Endometrium (tissue), 2 donors: ENCODE data around the gene VPS13D.
"Not testable (repeated sequence)": the region's sequence is repeated elsewhere in the genome, so short reads cannot be mapped to it uniquely, and the experiment has no call there.

ENCODE experiments used
- FAIRE-seq: peaks from 2 replicates; lab custom pipeline; 2012; peaks lifted over from hg19 to GRCh38; lab: Jason Lieb, UNC
- donor health status: control.
- donor health status: control.

The VPS13D gene

DNA sequence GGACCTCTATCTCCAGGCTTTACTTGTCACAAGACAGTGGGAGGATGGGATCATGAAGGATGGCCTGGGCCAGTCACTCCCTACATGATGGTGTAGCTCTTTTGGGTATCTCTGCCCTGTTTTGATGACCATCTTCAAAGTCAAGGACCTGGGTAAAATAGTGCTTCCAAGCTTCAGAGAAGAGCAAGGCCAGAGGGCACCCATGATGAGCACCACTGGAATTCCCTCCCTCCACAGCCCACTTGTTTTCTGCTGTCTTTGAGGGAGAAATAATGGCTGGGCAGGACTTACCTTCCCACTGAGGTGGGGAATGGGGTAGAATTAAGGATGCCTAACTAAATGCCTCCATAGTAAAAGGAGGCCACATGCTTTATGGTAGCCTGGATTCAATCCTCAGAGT is 222.4 kb downstream of the VPS13D start:
- FAIRE-seq: no peak

DNA sequence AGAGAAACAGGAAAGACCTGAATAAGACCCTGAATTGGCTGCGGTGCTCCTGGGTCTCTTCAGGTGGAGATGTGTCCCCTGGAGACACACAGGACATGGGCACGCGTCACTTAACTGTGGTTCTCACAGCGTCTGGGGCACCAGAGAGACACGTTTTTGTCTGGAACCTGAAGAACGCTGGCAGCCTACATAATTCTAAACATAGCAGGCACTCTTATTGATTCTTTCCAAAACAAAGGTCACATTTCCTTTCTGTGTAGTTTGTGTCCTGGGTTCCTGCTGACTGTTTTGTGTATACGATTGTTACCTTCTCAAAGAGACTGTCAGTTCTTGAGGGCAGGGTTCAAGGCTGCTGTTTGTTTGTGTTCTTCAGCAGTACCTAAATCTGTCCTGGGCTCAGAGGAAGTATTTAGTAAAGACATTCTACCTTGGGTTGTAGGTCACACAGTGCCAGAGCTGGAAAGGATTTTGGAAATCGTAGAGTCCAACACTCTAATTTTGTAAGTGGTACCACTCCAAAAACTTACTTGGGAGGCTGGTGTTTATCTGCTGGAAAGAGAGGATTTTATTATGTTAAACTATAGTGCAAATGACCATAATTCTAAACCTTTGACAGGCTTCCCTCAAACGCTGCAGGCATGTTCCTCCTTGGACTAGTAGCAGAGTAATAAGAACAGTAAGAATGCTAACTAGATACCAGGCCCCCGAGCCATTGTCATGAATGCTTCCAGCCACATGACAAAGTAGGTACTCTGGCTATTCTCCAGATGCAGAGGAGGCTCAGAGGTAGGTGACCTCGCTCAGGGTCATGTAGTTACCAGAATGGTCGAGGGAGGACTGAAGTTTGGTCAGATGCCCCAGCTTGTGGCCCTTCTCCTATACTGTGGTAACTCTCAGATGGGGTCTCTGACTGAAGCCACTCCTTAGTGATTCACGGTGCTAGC is 223.8 kb downstream of the VPS13D start:
- no peak for FAIRE-seq

DNA sequence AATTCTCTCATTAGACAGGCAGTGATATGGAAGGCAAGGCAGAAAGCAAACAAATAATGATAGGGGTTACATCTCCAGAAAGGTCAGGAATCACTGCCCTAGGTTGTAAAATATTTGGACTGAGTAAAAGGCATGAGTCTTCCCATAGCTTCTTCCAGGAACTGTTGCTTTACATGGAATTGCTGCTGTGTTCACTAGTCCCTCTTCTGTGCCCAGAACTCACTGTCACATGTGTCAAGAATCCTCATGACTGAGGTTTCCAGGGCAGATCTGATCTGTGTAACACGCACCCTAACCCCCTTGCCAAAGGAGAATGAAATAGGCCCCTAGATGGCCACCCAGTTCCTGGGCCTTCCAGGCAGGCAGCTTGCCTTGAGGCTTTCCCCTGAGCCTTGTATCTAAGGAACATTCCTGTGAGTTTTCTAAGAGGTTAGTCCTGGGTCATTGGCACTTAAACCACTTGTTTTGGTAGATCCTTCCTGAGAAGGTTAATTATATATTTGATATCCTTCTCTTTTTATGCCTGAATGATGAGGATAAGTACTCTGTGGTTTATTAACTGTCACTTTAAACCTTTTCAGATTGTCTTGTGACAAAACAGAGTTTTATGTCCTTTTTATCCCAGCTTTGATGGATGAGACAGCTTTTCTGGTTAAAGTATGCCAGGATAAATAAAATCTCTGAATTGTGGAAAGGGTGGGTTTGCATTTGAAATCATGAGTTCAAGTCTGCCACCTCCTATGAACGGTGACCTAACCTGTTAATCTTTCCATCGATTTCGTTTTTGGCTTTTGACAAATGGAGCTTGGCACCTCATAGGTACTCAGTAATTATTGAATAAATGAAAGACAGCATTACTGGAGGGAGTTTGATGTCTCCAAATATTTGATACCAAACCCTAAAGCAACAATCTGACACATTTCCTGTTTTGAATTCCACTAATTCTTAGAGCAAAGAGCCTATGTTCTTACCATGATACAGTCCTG is 224.9 kb downstream of the VPS13D start:
- no peak for FAIRE-seq

DNA sequence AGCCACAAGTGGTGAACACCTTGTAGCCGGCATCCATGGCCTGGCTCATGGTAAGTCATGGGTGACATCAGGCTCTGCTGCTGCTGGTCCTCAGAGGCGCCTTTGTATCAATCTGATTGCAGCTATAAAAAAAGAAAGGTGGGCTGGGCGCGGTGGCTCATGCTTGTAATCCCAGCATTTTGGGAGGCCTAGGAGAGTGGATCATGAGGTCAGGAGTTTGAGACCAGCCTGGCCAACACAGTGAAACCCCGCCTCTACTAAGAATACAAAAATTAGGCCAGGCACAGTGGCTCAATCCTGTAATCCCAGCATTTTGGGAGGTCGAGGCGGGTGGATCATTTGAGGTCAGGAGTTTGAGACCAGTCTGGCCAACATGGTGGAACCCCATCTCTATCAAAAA is 226.3 kb downstream of the VPS13D start:
- not testable (repeated sequence) for FAIRE-seq

DNA sequence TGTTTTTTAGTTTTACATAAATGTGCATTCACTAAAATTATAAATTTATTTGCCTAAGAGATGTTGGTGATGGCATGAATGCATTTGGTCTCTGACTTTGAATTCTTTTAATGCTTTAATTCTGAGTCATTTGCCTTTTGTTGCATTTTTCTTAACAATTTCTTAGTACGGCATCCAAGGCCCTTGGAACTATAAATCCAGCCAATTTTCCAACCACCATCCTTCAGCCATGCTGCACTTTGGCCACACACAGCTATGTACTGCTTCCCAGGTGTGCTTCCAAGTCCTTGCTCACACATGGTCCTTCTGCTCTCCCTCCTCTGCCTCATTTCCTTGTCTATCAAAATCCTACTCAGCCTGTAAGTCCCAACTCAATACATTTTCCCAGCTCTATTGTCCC is 227.1 kb downstream of the VPS13D start:
- no peak for FAIRE-seq

DNA sequence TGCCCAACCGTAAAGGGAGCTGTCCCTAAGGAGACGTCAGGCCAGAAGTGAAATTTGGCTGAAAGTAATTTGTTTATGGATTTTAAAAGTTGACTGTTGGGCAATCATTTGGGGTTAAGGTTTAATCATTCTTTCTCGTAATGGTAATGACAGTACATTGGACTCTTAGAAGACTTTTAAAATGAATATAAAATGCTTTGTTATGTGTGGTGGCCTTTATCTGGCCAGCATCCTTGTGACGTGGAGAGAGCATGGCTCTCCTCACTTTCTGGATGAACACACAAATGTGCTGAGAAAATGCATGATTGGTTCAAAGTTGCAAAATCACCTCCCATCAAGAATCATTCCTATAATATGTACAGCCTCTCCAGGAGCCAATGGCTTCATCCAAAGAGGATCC is 227.9 kb downstream of the VPS13D start:
- no peak for FAIRE-seq

DNA sequence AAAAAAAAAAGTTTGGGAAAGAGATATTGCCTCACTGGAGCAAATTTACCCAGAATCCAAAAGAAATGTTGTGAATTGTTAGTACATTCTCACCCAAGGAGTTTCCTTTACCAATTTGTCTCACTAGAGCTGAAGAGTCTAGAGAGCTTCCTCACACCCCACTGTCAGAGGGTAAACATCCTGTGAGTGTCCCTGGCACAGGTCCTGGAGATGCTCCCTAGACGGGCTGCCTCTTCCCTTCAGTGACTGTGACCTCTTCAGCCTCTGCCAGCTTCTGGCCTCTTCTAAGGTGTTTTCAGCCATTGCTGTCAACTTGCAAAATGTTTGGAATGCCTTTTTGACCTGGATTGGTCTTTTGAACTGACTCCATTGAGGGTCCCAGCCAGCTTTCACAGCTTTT is 228.7 kb downstream of the VPS13D start:
- FAIRE-seq: no peak

DNA sequence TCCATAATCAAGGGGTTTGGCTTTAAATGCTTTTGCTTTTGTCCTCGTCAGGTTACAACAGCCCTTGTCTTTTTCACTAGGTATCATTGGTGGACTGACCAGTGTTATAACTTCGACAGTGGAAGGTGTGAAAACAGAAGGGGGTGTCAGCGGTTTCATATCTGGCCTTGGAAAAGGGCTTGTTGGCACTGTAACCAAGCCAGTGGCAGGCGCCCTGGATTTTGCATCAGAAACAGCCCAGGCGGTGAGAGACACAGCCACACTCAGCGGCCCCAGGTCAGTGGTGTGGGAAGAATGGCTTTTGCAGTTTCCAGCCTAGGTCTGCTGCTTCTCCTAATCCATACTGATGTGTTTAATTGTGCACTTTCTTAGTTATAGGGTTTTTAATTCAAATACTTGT is 230.3 kb downstream of the VPS13D start:
- FAIRE-seq: no peak

DNA sequence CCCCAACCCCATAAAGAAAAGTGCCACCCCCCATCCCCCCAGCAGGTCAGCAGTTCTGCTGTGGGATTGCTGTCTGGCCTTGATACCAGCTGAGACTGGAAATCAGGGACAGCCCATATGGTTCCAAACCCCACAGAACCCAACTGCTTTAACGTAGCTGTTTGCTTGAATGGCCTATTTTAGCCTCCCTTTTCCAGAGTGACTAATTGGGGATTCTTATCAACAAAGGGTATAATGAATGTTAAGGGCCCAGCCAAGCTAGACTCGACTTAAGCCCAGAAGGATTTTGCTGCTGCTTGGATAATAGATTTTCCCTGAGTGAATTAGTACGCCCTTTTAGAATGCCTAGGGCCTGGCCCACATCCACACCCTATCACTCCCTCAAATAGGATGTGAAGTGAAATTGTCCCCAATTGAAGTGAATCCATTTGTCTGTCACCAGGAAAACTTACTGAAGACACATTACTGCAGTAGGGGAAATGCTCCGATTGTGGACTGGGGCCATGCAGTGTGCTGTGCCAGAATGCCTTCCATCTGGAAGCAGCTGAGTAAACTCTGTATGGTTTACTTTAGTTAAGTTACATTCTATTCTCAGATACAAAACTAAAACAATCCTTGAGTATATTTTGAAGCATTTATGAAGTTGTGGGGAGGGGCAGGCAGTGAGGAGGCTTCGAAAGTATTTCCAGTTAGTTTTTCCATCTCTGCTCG is 231.2 kb downstream of the VPS13D start:
- FAIRE-seq: no peak

DNA sequence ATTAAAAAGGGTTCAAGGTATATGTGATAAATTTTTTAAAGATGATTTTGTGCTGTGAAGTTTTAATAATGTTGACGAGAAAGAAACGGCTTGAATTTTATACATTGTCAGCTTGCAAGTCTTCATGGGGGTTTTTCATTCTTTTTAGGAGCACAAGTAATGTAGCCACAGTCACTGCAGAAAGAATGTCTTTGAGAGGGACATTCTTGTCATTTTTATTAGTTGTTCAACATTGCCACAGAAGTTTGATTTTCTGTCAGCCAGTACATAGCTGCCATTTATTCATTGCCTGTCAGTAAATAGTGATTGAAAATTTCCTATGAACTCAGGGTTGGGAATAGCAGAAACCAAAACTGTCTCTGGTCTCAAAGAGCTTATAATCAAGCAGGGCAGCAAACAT is 231.9 kb downstream of the VPS13D start:
- no peak for FAIRE-seq

DNA sequence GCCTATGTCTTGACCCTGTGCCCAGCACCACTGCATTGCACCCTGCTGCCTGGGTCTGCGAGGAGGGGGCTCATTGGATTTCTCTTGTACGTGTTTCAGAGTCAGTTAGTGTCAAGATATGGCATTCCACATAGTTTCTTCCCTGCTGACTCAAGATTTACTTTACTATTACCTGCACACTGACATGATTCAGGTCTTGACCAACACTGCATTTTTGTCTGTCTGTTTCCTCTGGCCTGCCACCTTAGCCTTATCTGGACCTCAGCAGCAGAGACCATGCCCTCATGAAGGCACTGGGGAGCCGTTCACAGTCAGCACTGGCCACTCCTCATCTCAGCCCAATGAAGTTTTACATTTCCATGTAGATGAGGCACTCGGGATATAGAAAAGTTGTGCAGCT is 232.8 kb downstream of the VPS13D start:
- no peak for FAIRE-seq

DNA sequence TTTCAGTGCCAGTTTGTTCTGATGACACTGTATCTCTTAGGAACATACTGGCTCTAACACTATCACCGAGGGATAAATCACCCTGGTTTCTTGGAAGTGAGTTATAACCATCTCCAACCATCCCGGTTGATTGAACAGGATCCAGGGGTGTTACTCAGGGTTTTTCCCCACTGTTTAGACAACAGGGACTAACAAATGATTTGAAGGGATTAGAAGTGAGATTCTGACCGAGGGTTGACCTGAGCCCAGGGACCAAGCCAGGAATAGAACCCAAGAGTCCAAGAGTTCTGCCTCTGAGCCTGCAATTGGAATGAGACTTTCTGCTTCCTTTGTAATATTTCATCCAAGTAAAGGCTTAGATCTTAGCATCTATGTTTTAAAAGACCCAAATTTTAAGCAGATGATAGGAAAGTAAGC is 234.2 kb downstream of the VPS13D start:
- FAIRE-seq: no peak

DNA sequence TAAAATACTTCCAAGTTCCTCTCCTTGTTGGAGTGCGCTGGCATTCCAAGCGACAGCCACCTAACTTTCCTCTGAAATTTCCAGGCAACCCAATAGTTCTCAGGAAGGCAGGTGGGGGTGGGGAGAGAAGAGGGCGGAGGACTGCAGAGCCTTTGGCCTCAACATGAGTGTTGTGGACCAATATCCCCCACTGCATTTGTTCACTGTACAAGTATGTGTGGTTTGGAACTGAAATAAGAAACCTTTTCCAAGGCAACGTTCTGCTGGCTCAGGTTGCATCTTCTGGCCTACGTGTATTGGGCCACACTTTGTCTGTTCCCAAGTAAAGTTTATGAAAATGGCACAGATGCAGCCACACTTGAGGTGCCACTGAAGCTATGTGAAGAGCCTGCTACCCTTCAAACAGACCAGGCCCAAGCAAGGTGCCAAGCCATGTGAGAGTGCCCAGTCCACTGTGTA is 234.8 kb downstream of the VPS13D start:
- FAIRE-seq: no peak

DNA sequence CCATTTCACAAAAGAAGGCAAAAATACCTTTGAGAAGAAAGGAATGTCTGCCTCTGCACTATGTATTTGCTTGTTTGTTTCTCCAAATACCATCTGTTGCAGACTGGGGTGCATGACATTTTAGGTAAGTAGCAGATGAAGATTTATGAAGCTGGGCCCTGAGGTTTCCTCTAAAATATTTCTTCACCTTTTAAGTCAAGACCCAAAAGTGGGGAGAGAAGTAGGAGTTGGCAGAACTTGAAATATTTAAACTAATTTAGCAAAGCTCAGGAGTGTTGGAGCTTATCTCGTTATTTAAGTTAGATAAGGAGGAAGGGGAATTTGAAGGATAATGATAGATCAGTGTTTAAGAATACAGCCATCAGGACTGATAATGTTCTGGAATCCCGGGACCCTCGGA is 235.3 kb downstream of the VPS13D start:
- FAIRE-seq: no peak

DNA sequence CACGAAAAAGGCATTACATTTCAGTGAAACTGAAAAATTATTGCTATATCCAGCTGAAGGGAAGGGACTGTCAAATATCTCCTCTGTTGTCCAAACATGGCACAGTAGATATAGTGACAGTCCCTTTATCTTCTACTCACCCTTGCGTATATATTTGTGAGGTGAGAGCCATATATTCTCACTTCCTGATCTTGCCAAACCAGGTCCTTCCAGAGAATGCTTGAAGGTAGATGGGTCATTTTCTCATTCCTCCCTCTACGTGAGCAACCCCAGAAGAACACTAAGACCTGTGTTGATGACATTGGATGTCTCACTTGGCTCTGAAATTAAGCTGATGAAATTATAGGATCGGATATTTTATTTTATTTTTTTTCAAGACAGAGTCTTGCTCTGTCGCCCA is 237.0 kb downstream of the VPS13D start:
- FAIRE-seq: no peak

DNA sequence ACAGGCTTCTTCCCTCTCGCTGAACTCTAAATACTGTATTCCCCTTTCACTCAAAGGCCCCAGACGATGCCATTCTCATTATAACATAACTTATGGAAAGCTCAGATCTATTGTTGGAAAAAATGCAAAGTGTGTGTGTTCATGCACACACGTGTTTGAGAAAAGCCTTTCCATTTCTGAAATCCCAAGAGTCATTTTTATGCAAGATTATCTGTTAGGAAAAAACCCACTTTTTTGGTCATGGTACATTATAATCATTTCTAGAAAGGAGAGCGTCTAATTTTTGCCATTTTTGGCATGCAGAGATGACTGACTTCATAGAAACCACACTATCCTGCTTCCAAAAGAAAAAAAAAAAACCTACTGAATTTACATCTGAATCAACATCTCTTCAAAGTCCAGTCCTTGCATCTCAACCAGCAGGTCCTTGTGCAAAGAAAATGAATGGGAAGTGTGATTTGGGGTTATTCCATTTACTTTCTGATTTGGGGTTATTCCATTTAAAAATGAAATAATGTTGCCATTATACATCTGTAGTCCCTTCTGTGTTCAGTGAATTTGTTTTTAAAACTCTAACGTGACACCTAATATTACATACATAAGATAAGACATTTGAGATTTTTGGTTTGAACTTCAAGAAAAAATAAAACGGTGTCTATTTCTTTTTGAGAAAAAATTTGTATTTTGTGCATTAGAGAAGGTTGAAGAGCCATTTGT is 237.9 kb downstream of the VPS13D start:
- no peak for FAIRE-seq

DNA sequence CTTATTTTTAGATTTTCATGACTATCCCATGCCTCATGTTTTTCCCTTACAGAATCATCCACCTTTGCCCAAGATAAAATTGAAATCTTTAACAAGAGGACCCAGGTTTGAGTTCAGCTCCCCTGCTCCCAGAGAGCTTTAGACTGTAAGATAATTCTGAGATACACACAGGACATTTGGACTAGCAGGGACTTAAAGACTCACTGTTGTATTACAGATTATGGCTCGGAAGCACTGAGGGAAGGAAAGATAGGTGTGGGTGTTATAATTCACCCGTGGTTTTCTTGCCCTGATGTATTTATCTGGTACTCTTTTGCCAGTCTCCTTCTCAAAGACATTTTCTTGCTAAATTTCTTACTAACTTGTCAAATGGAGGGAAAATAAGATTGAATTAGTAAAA is 238.5 kb downstream of the VPS13D start:
- FAIRE-seq: no peak

DNA sequence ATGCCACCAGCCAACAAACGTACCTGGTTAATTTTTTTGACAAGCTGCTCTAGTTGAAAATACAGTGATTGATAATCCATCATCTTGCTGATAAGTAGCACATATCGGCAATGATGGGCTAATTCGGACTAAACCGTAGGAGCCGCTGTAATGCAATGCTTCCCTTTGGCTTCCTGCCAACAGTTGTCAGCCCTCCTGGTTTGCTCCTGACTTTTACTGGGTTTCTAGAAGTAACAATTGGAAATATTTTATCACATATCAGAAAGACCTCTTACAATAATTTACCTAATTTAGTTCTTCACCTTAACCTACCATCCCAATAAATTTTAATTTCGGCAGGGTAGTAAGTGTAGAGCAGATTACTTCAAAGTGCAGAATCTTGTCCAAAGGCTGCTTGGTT is 239.7 kb downstream of the VPS13D start:
- no peak for FAIRE-seq

DNA sequence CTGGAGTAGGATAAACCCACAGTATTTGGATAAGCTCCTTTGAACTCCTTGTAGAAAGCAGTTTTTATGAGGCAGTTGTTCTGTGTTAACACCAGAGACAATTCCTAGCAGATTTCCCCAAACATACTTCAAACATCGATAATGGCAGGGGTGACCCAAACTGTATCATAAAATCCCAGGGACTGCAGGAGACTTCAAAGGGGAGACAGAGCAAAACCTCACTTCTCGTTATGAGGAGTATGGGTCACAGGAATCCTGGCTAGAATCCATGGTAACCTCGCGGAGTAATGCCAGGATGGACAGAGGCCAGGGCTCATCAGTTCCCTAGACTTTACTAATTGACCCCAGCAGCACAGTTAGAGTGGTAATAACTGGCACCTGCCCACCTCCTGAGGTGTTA is 240.2 kb downstream of the VPS13D start:
- FAIRE-seq: no peak

DNA sequence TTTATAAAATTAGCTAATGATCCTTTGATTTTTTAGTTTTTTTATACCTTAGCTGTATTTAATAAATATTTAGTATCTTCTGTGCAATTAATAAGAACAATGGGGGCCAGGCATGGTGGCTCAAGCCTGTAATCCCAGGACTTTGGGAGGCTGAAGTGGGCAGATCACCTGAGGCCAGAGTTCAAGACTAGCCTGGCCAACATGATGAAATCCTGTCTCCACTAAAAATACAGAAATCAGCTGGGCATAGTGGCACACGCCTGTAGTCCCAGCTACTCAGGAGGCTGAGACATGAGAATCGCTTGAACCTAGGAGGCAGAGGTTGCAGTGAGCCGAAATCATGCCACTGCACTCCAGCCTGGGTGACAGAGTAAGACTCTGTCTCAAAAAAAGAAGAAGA is 241.1 kb downstream of the VPS13D start:
- not testable (repeated sequence) for FAIRE-seq

DNA sequence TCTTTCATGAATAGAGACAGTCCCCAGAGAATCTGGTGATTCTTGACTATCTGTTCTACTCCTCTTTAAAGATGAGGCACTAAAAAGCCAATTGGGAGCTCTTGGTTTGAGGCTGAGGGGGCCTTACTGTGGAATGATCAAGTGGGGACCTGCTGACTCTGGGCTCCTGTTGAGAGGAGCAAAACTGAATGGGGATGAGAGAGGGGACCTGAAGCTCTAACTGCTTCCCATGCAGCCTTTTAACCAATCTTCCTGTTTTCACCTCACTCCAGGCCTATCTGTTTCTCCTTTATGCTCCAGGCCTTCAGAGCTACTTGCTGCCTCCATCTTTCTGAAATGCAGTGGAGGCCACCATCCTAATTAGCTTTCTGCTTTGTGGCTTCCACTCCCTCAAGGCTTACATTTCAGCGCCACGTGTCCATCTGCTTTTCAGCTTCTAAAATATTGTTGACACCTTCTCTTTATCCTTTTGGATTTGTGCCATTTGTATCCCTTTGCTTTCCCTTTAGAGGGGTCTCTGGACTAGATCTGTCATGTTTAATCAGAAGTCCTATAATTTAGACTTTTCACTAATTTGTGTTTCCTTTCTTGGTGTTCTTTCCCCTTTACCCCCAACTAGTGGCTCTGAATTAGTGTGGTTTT is 242.4 kb downstream of the VPS13D start:
- no peak for FAIRE-seq
